GM21515 (cell line): Measurements from ENCODE around the gene SLFNL1.

Source experiments
- ATAC-seq: cut with Tn5 transposase; IDR thresholded peaks from one replicate; pipeline ENCODE4 v1.9.1; 2021; ENCODE audit not compliant: unreplicated experiment

Gene SLFNL1

GRCh38 chr1:40966417-40966816 is 55.1 kb downstream of the SLFNL1 start:
- ATAC-seq = no peak
